GM12878 (cell line): Measurements from ENCODE around the gene NFIX. TPM values are rescaled to one million over a fixed set of nuclear protein-coding genes. Genes with fewer than 3 reads are reported as not detected.

Source experiments
- ATAC-seq: fragments of 200-7000 bp; cut with Tn5 transposase; 3 replicates; pipeline ENCODE4 v1.9.1; 2020; ENCODE audit warnings: mild to moderate bottlenecking, moderate library complexity
- BruUV-seq: library from RNA; stranded (reverse); fragments of 400-500 nt; replicated peaks from 2 replicates; lab custom pipeline; 2021; lab: Mats Ljungman, UMichigan
- CTCF ChIA-PET: fragments of 300-600 bp; sonication (Branson Sonifier 250); formaldehyde crosslinking; extraction: SDS; loops from one replicate; lab custom pipeline; 2021; ENCODE audit warnings: inconsistent platforms; lab: Yijun Ruan, JAX
- POLR2A ChIA-PET: fragments of 350-600 bp; formaldehyde crosslinking; extraction: SDS; loops from one replicate; lab custom pipeline; 2021; ENCODE audit warnings: inconsistent platforms; lab: Charles Lee
- RAD21 ChIA-PET: fragments of 300-600 bp; sonication (Branson Sonifier 250); formaldehyde crosslinking; loops from one replicate; lab custom pipeline; 2023; ENCODE audit warnings: antibody characterized with exemption; ENCODE audit not compliant: unreplicated experiment; lab: Charles Lee
- SMC1A ChIA-PET: fragments of 300-600 bp; sonication (Branson Sonifier 250); formaldehyde crosslinking; loops from one replicate; lab custom pipeline; 2023; ENCODE audit not compliant: unreplicated experiment, uncharacterized antibody; lab: Charles Lee
- DNase-seq: peaks from one replicate; pipeline ENCODE4 v3.0.0-alpha.2; 2011; ENCODE audit warnings: low read depth, low spot score
- FAIRE-seq: peaks from 3 replicates; lab custom pipeline; 2011; peaks lifted over from hg19 to GRCh38; lab: Jason Lieb, UNC
- H2AFZ ChIP-seq: 2 replicates; pipeline ENCODE4 v1.6.0; 2011; ENCODE audit warnings: low read depth, low read length, control low read depth; ENCODE audit not compliant: control insufficient read depth
- H3K27ac ChIP-seq: 2 replicates; pipeline ENCODE4 v1.5.1; 2011; ENCODE audit warnings: control low read depth; ENCODE audit not compliant: control insufficient read depth, insufficient read depth
- H3K27me3 ChIP-seq, 2 experiments: replicated peaks in 1 of 2; 2 replicates each; pipeline versions ENCODE4 v1.6.0 to v1.6.1; 2011; ENCODE audit warnings: low read length in 1 of 2; ENCODE audit not compliant: control insufficient read depth in 2 of 2, insufficient read depth in 2 of 2
- H3K36me3 ChIP-seq, 2 experiments: 2 replicates each; pipeline ENCODE4 v1.5.1; 2011; ENCODE audit warnings: low read length in 1 of 2; ENCODE audit not compliant: control insufficient read depth in 2 of 2, insufficient read depth in 2 of 2
- H3K4me1 ChIP-seq: 2 replicates; pipeline ENCODE4 v1.6.1; 2011; ENCODE audit warnings: mild to moderate bottlenecking, low read length, moderate library complexity, mixed read lengths; ENCODE audit not compliant: control insufficient read depth, insufficient read depth
- H3K4me2 ChIP-seq: 2 replicates; pipeline ENCODE4 v1.6.0; 2011; ENCODE audit warnings: control low read depth; ENCODE audit not compliant: control insufficient read depth, insufficient read depth
- H3K4me3 ChIP-seq: fragments of 200-600 bp; sonication (generic); 2 replicates; pipeline ENCODE4 v1.5.1; 2016
- H3K79me2 ChIP-seq: 2 replicates; pipeline ENCODE4 v1.6.0; 2011; ENCODE audit warnings: low read length; ENCODE audit not compliant: control insufficient read depth, insufficient read depth
- H3K9ac ChIP-seq: 2 replicates; pipeline ENCODE4 v1.8.0; 2011; ENCODE audit warnings: low read length, control low read depth, mixed read lengths; ENCODE audit not compliant: control insufficient read depth, insufficient read depth
- H3K9me3 ChIP-seq: replicated peaks from 3 replicates; pipeline ENCODE4 v1.5.1; 2011; ENCODE audit warnings: mild to moderate bottlenecking, low read length; ENCODE audit not compliant: control insufficient read depth, insufficient read depth
- H4K20me1 ChIP-seq: 2 replicates; pipeline ENCODE4 v1.6.0; 2011; ENCODE audit not compliant: control insufficient read depth, insufficient read depth
- EED ChIP-seq: sonication (generic); IDR thresholded peaks from 2 replicates; pipeline ENCODE4 v1.6.1; 2016; ENCODE audit warnings: antibody characterized with exemption, low read depth
- HDAC2 ChIP-seq: fragments of 200-600 bp; sonication (generic); IDR thresholded peaks from 2 replicates; pipeline ENCODE4 v1.6.1; 2017
- HDGF ChIP-seq: fragments of 450-650 bp; IDR thresholded peaks from 2 replicates; pipeline ENCODE4 v1.6.1; 2016; ENCODE audit warnings: antibody characterized with exemption
- SMARCA5 ChIP-seq: fragments of 450-650 bp; IDR thresholded peaks from 2 replicates; pipeline ENCODE4 v1.6.1; 2017; ENCODE audit warnings: mild to moderate bottlenecking
- ZZZ3 ChIP-seq: IDR thresholded peaks from 2 replicates; pipeline ENCODE4 v1.6.1; 2011; ENCODE audit warnings: low read depth; ENCODE audit not compliant: control insufficient read depth, insufficient read length
- WGBS: methylation state at CpG from one replicate; pipeline ENCODE4 v1.1.6; 2016; ENCODE audit warnings: low lambda C conversion rate; ENCODE audit not compliant: insufficient replicate concordance, insufficient coverage; ENCODE audit errors: missing lambda C conversion rate; 5-methylcytosine and 5-hydroxymethylcytosine counted together
- in situ Hi-C: fragments of 300-500 bp; cut with MboI; formaldehyde crosslinking; loops from 9 replicates; pipeline ENCODE4 v1.14.3; 2018; ENCODE audit warnings: mixed read lengths
- intact Hi-C: fragments of 100-400 bp; cut with micrococcal nuclease; formaldehyde crosslinking; loops from one replicate; pipeline ENCODE4 v1.14.2; 2022; ENCODE audit not compliant: unreplicated experiment
- polyA plus RNA-seq, 11 experiments: library from polyadenylated mRNA; depleted of rRNA in 4 of 11; unstranded in 6 of 11; stranded (reverse) in 5 of 11; fragments of >200 nt; fragmentation: Nextera tagmentation in 4 of 11; fragmentation: Illumina TruSeq in 1 of 11; extraction: Ambion mirVana in 4 of 11; extraction: Trizol in 1 of 11; gene quantifications; 1 replicate in 1 of 11; 2 replicates in 10 of 11; pipeline versions ENCODE4 v1.2.1 to v1.2.3, GENCODE V29; 2011 to 2016; ENCODE audit warnings: inconsistent platforms in 2 of 11, missing spikeins in 2 of 11, low read depth in 1 of 11
- total RNA-seq, 4 experiments: library from RNA; depleted of rRNA in 3 of 4; stranded (reverse); fragments of >200 nt in 3 of 4; fragmentation: Illumina TruSeq in 1 of 4; extraction: Trizol in 1 of 4; gene quantifications; 2 replicates each; pipeline versions ENCODE4 v1.2.1 to v1.2.3, GENCODE V29; 2013 to 2021
- TF ChIP-seq, protein P1 (sequence below): fragments of 450-650 bp; IDR thresholded peaks from 2 replicates; pipeline ENCODE4 v1.6.1; 2017; ENCODE audit warnings: antibody characterized with exemption, mild to moderate bottlenecking, moderate library complexity
- TF ChIP-seq, protein P2 (sequence below): fragments of 450-650 bp; IDR thresholded peaks from 2 replicates; pipeline ENCODE4 v1.6.1; 2016; ENCODE audit warnings: mild to moderate bottlenecking
- TF ChIP-seq, protein P3 (sequence below): fragments of 450-650 bp; IDR thresholded peaks from 2 replicates; pipeline ENCODE4 v1.6.1; 2017; ENCODE audit warnings: low read depth, mild to moderate bottlenecking, moderate library complexity

Gene NFIX
- total and polyA plus RNA-seq, 10 of the 15 experiments (the other 5 are each of a cell fraction or from before 2014, with no cell fraction given): 0.02 to 2.2 (median 0.28) TPM

DNA sequence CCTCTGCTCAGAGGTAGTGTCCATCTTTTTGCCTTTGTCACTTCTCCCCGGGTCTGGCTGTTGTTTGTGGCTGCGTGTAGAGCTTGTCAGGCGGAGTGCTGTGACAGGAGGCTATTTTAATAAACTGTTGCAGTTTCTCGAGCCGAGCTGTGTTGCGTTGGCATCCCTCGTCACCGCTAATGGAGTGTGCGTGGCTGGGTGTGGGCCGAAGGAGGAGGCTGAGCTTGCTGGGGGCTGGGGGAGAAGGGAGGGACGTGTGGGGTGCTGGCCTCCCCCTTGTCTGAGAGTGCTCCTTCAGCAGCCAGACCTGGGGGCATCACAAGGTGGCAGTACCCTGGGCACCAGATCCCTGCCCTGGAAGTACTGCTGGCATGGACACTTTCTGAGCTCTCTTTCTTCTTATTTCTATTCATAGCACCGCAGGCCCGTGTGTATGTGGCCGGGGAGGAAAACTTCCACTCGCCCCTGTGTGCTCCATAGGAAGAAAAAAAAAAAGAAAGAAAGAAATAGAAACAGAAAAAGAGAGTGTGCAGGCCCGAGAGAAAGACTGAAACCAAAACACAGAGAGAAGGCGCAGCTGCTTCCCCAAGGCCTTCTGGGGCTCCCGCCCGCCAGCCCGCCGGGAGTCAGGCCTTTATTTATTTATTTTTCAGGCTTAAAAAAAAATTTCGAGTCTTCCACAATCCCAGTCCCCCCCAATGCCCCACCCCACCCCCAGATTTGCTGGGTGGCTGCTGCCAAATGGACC lies 27.0 kb downstream of the NFIX start (continued):
- TF ChIP-seq, protein P1, sequence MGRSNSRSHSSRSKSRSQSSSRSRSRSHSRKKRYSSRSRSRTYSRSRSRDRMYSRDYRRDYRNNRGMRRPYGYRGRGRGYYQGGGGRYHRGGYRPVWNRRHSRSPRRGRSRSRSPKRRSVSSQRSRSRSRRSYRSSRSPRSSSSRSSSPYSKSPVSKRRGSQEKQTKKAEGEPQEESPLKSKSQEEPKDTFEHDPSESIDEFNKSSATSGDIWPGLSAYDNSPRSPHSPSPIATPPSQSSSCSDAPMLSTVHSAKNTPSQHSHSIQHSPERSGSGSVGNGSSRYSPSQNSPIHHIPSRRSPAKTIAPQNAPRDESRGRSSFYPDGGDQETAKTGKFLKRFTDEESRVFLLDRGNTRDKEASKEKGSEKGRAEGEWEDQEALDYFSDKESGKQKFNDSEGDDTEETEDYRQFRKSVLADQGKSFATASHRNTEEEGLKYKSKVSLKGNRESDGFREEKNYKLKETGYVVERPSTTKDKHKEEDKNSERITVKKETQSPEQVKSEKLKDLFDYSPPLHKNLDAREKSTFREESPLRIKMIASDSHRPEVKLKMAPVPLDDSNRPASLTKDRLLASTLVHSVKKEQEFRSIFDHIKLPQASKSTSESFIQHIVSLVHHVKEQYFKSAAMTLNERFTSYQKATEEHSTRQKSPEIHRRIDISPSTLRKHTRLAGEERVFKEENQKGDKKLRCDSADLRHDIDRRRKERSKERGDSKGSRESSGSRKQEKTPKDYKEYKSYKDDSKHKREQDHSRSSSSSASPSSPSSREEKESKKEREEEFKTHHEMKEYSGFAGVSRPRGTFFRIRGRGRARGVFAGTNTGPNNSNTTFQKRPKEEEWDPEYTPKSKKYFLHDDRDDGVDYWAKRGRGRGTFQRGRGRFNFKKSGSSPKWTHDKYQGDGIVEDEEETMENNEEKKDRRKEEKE: no peak

DNA sequence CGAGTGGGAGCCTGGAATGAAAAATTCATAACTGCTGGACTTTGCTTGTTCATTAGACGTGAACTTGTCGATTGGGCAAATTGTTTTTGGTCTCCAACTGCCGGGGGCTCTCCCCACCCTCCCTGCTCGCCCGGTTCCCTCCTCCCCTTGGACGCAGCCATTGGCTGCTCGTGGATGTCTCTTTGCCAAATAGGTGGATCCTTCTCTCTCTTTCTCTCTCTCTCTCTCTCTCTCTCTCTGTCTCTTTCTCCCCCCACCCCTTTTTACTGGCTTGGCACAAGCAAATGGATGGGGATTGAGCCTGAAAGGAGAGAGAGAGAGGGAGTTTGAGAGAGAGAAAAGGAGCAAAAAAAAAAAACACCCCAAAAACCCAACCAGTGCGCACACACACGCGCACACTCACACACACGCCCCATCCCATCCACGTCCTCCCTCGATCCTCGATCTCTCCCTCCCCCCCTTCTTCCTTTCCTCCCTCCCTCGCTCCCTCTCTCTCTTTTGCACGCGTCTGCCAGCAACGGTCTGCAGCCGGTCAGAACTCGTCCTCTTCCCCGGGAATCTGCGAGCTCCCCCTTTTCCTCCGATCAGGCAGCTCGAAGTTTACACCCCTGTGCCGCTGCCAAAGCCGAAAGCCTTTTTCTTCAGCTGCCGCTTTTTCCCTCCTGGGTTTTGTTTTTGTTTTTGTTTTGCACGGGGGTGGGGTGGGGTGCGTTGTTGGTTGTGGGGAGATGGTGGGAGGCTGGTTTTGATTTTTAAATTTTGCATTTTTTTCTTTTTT lies 27.8 kb downstream of the NFIX start:
- no peaks in the 10 kb centered on the region for H3K36me3 ChIP-seq
- 5% methylated on average over 26 of the region's 30 CpGs for WGBS
- H3K4me3 ChIP-seq: peak overlapping the region; percentile 62
- 0 out of 2 replicates have a peak overlapping the region, but pooled peaks have one; percentile 40 for H3K27ac ChIP-seq
- intact Hi-C loops: no loop called here
- FAIRE-seq: peak; percentile 35
- ChIA-PET POLR2A (interaction anchor here (0.7 kb wide), 1 partner anchor 190 kb away, joined by 8 read pairs; no protein-coding TSS in a partner anchor), SMC1A (interaction anchor here (0.6 to 1.0 kb wide), 2 partner anchors 9 to 521 kb away, joined by 3 to 4 read pairs; no protein-coding TSS in a partner anchor), RAD21 (interaction anchor here (1.2 to 1.8 kb wide), 2 partner anchors 10 to 58 kb away, joined by 3 to 6 read pairs; no protein-coding TSS in a partner anchor), CTCF (interaction anchor here (0.6 to 2.4 kb wide), 8 partner anchors 8 to 981 kb away, joined by 3 to 13 read pairs (median 5); no protein-coding TSS in a partner anchor)
- no TSS peak for BruUV-seq
- H2AFZ ChIP-seq: peak overlapping the region; percentile 73
- no peaks in the 10 kb centered on the region for H4K20me1 ChIP-seq
- in situ Hi-C loops: no loop called here
- no peaks in the 10 kb centered on the region for H3K9me3 ChIP-seq
- peak; percentile 73 for ATAC-seq
- H3K27me3 ChIP-seq: peaks cover 9 to 17% of the 10 kb centered on the region in 2 experiments
- H3K9ac ChIP-seq: peak overlapping the region; percentile 11; the same call in 1 of the 2 replicates
- H3K79me2 ChIP-seq: no peaks in the 10 kb centered on the region
- H3K4me1 ChIP-seq: peaks cover 16% of the 10 kb centered on the region
- TF ChIP-seq, protein P2, sequence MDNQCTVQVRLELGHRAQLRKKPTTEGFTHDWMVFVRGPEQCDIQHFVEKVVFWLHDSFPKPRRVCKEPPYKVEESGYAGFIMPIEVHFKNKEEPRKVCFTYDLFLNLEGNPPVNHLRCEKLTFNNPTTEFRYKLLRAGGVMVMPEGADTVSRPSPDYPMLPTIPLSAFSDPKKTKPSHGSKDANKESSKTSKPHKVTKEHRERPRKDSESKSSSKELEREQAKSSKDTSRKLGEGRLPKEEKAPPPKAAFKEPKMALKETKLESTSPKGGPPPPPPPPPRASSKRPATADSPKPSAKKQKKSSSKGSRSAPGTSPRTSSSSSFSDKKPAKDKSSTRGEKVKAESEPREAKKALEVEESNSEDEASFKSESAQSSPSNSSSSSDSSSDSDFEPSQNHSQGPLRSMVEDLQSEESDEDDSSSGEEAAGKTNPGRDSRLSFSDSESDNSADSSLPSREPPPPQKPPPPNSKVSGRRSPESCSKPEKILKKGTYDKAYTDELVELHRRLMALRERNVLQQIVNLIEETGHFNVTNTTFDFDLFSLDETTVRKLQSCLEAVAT: peak; percentile 96
- TF ChIP-seq SMARCA5 (no peak), EED (peak; percentile 31; the same call in 1 of the 2 replicates), HDGF (0 out of 2 replicates have a peak, but pooled peaks have one; percentile 35), HDAC2 (no peak), ZZZ3 (peak; percentile 52)
- TF ChIP-seq, protein P3, sequence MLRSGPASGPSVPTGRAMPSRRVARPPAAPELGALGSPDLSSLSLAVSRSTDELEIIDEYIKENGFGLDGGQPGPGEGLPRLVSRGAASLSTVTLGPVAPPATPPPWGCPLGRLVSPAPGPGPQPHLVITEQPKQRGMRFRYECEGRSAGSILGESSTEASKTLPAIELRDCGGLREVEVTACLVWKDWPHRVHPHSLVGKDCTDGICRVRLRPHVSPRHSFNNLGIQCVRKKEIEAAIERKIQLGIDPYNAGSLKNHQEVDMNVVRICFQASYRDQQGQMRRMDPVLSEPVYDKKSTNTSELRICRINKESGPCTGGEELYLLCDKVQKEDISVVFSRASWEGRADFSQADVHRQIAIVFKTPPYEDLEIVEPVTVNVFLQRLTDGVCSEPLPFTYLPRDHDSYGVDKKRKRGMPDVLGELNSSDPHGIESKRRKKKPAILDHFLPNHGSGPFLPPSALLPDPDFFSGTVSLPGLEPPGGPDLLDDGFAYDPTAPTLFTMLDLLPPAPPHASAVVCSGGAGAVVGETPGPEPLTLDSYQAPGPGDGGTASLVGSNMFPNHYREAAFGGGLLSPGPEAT: 0 out of 2 replicates have a peak, but pooled peaks have one; percentile 14
- DNase-seq: no peak
- H3K4me2 ChIP-seq: peak overlapping the region; percentile 39
